NCI-H226 (cell line): ENCODE data around the gene ANKDD1B.
"Not testable (repeated sequence)": the region's sequence is repeated elsewhere in the genome, so short reads cannot be mapped to it uniquely, and the experiment has no call there.

Experiments used
- DNase-seq: peaks from one replicate; pipeline ENCODE4 v3.0.0-alpha.2; 2015

Gene ANKDD1B

GRCh38 chr5:75663579-75664284 lies 52.5 kb downstream of the ANKDD1B start:
- no peak for DNase-seq

- DNase-seq: no peak
These were observed 53.7 kb downstream of the ANKDD1B start for GRCh38 chr5:75664979-75665378.

GRCh38 chr5:75666801-75667200 lies 55.5 kb downstream of the ANKDD1B start:
- no peak for DNase-seq

- no peak for DNase-seq
These were observed 56.3 kb downstream of the ANKDD1B start for GRCh38 chr5:75667586-75667985.

GRCh38 chr5:75668445-75668844 lies 57.2 kb downstream of the ANKDD1B start:
- DNase-seq: peak; percentile 63

GRCh38 chr5:75668977-75669689 lies 57.9 kb downstream of the ANKDD1B start:
- peak; percentile 72 for DNase-seq

GRCh38 chr5:75670577-75670976 lies 59.3 kb downstream of the ANKDD1B start:
- no peak for DNase-seq

GRCh38 chr5:75671506-75671905 lies 60.3 kb downstream of the ANKDD1B start:
- DNase-seq: no peak

GRCh38 chr5:75672616-75673015 lies 61.4 kb downstream of the ANKDD1B start:
- no peak for DNase-seq

- DNase-seq: no peak
These were observed 64.5 kb downstream of the ANKDD1B start for GRCh38 chr5:75675783-75676182.

- DNase-seq: no peak
These were observed 66.4 kb downstream of the ANKDD1B start for GRCh38 chr5:75677607-75678006.

- no peak for DNase-seq
These were observed 66.9 kb downstream of the ANKDD1B start for GRCh38 chr5:75678155-75678554.

- peak; percentile 36 for DNase-seq
These were observed 70.0 kb downstream of the ANKDD1B start for GRCh38 chr5:75681125-75681830.

GRCh38 chr5:75685141-75685540 lies 73.9 kb downstream of the ANKDD1B start:
- no peak for DNase-seq

- DNase-seq: no peak
These were observed 75.2 kb downstream of the ANKDD1B start for GRCh38 chr5:75686480-75686879.

GRCh38 chr5:75690669-75691068 lies 79.4 kb downstream of the ANKDD1B start:
- no peak for DNase-seq

- no peak for DNase-seq
These were observed 83.5 kb downstream of the ANKDD1B start for GRCh38 chr5:75694781-75695180.

- DNase-seq: not testable (repeated sequence)
These were observed 84.5 kb downstream of the ANKDD1B start for GRCh38 chr5:75695472-75696351.

- DNase-seq: no peak
These were observed 90.6 kb downstream of the ANKDD1B start for GRCh38 chr5:75701856-75702255.

GRCh38 chr5:75706016-75706415 lies 94.8 kb downstream of the ANKDD1B start:
- DNase-seq: no peak

GRCh38 chr5:75706775-75707174 lies 95.5 kb downstream of the ANKDD1B start:
- no peak for DNase-seq

GRCh38 chr5:75707911-75708509 lies 96.8 kb downstream of the ANKDD1B start:
- DNase-seq: peak; percentile 34
